Fibroblast of pulmonary artery (primary cell): ENCODE data around the gene GNB4.

Experiments used
- DNase-seq: peaks from one replicate; pipeline ENCODE4 v3.0.0-alpha.2; 2010; ENCODE audit warnings: low read depth
- H3K4me3 ChIP-seq: replicated peaks from 2 replicates; pipeline ENCODE4 v1.5.1; 2011; ENCODE audit warnings: low read depth, mild to moderate bottlenecking, control low read depth, low read length, moderate library complexity
- CTCF ChIP-seq: IDR thresholded peaks from 2 replicates; pipeline ENCODE4 v1.5.1; 2011; ENCODE audit warnings: mild to moderate bottlenecking, control low read depth, low read length, inconsistent platforms; ENCODE audit errors: missing control alignments

GNB4 gene

GRCh38 chr3:179451265-179452175, at the start of gene GNB4:
Gene GNB4, minus strand, starts transcription at chr3:179451470. Its CDS starts 25,270 bp downstream, at chr3:179426200.
- TF ChIP-seq CTCF: no peak
- DNase-seq: peak; percentile 86
- peak within 1 kb of the TSS; percentile 76 for H3K4me3 ChIP-seq

GRCh38 chr3:179495483-179495882, 44.2 kb upstream of the GNB4 start:
- no peak overlapping the region for H3K4me3 ChIP-seq
- no peak for TF ChIP-seq CTCF
- no peak for DNase-seq

GRCh38 chr3:179493260-179493659, 42.0 kb upstream of the GNB4 start:
- TF ChIP-seq CTCF: no peak
- H3K4me3 ChIP-seq: no peak overlapping the region
- no peak for DNase-seq

- no peak for DNase-seq
- TF ChIP-seq CTCF: no peak
- H3K4me3 ChIP-seq: no peak overlapping the region
Measured at GRCh38 chr3:179488213-179488612, 36.9 kb upstream of the GNB4 start.

GRCh38 chr3:179486806-179487205, 35.5 kb upstream of the GNB4 start:
- TF ChIP-seq CTCF: no peak
- DNase-seq: no peak
- H3K4me3 ChIP-seq: no peak overlapping the region

- DNase-seq: peak; percentile 17
- no peak for TF ChIP-seq CTCF
- no peak overlapping the region for H3K4me3 ChIP-seq
Measured at GRCh38 chr3:179482857-179483256, 31.6 kb upstream of the GNB4 start.

GRCh38 chr3:179476215-179476614, 24.9 kb upstream of the GNB4 start:
- no peak for TF ChIP-seq CTCF
- no peak overlapping the region for H3K4me3 ChIP-seq
- DNase-seq: no peak
